GM12892 (cell line): ENCODE measurements around the gene CA5B.

Experiments
- POLR2A ChIP-seq: IDR thresholded peaks from 2 replicates; pipeline ENCODE4 v1.6.1; 2011; ENCODE audit warnings: low read depth, low read length, control low read depth
- POLR2AphosphoS5 ChIP-seq: IDR thresholded peaks from 2 replicates; pipeline ENCODE4 v1.6.1; 2011; ENCODE audit warnings: low read depth, low read length, control low read depth

- no peak for TF ChIP-seq POLR2A
- TF ChIP-seq POLR2AphosphoS5: no peak
These were observed 47.2 kb downstream of the CA5B start for GRCh38 chrX:15785176-15785750.
